Dermis blood vessel endothelial cell (primary cell): ENCODE measurements around the gene SLC34A3. TPM values are rescaled to one million over a fixed set of nuclear protein-coding genes. Genes with fewer than 3 reads are reported as not detected.
"Not testable (repeated sequence)": the region's sequence is repeated elsewhere in the genome, so short reads cannot be mapped to it uniquely, and the experiment has no call there.

Source experiments
- DNase-seq: peaks from one replicate; pipeline ENCODE4 v3.0.0; 2010
- total RNA-seq: library from RNA; depleted of rRNA; stranded (reverse); fragments of >200 nt; gene quantifications from 2 replicates; pipeline ENCODE4 v1.2.3, GENCODE V29; 2014

Gene SLC34A3
- total RNA-seq, 1 donor from 2014 or later, result not detected

- DNase-seq, result no peak
Observed at GRCh38 chr9:137231372-137232039, 805 bp downstream of the SLC34A3 start.

DNA sequence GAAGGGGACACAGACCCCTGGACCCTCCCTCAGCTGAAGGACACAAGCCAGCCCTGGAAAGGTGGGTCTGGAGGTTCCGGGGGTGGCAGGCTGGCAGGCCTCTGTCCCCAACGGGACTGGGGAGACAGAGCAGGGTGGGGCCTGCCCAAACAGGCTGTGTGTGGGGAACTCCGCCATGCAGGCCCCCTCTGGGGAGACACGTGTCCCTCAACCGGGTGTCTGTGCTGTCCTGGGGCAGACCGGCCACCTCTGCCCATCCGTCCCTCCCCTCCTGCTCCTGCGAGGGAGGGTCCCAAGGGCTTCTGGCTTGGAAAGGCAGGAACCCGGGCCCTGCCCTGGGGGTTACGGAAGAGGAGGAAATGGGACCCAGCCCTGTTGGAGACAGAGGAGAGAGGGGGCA, 1.4 kb downstream of the SLC34A3 start:
- no peak for DNase-seq

- no peak for DNase-seq
Observed at GRCh38 chr9:137232510-137232909, 1.8 kb downstream of the SLC34A3 start.

DNA sequence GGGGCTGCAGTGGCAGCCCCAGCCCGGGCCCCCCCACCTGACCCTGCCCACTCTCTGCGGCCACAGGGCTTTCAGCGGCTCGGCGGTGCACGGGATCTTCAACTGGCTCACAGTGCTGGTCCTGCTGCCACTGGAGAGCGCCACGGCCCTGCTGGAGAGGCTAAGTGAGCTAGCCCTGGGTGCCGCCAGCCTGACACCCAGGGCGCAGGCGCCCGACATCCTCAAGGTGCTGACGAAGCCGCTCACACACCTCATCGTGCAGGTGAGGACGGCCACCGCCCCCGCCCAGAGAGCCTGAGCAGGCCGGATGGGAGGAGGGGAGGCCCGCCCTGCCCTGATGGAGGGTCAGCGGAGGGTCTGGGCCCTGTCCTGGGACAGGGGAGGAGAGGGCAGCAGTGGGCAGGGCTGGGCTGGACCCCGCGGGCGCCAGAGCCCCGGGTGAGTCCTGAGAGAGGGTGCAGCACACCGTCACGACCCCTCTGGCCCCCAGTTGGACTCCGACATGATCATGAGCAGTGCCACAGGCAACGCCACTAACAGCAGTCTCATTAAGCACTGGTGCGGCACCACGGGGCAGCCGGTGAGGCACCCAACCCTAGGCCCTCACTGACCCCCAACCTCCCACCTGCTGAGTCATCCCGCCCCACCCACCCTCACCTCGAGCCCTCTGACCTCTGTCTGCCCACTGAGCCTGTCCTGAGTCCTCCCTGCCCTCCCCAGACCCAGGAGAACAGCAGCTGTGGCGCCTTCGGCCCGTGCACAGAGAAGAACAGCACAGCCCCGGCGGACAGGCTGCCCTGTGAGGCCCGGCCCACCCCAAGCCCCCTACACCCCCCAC, 2.7 kb downstream of the SLC34A3 start:
- no peak for DNase-seq

DNA sequence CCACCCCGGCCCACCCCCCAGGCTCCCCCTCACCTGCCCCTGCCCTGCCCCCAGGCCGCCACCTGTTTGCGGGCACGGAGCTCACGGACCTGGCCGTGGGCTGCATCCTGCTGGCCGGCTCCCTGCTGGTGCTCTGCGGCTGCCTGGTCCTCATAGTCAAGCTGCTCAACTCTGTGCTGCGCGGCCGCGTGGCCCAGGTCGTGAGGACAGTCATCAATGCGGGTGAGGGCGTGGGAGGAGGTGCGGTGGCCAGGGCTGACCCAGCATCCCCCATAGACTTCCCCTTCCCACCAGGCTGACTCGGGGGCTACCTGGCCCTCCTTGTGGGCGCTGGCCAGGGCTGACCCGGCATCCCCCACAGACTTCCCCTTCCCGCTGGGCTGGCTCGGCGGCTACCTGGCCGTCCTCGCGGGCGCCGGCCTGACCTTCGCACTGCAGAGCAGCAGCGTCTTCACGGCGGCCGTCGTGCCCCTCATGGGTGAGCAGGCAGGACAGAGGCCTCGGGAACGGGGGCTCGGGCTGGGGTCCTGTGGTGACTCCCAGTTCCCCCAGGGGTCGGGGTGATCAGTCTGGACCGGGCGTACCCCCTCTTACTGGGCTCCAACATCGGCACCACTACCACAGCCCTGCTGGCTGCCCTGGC, 3.5 kb downstream of the SLC34A3 start:
- no peak for DNase-seq

DNA sequence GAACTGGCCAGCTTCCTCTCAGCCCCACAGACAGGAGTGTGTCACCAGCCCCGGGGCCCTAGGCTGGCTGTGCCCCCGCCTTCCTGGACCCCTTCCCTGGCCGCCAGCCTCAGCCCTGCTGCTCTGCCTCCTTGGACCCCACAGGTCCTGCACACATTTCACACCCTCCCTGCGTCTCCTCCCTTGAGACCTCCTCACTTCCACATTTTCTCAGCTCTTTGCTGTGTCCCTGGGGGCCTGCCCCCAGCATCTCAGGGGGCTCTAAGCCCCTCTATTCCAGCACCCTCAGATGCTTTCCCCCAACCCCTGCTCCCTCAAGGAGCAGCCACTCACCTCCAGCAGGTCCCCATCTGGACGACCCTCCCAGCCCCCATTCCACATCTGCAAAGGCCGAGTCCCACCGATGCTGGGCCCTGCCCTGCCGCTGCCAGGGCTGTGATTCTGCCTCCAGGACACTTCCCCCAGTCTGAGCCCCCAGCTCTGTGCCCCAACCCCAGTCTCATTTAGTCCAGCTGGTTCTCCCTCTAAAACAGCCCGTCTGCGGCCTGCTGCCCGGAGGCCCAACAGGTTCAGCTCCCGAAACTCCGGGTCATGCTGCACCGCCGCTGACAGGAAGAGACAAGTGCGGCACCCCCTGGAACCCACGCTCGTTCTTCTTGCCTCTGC, 4.2 kb downstream of the SLC34A3 start:
- no peak for DNase-seq

- no peak for DNase-seq
Observed at GRCh38 chr9:137235424-137236237, 4.9 kb downstream of the SLC34A3 start.

DNA sequence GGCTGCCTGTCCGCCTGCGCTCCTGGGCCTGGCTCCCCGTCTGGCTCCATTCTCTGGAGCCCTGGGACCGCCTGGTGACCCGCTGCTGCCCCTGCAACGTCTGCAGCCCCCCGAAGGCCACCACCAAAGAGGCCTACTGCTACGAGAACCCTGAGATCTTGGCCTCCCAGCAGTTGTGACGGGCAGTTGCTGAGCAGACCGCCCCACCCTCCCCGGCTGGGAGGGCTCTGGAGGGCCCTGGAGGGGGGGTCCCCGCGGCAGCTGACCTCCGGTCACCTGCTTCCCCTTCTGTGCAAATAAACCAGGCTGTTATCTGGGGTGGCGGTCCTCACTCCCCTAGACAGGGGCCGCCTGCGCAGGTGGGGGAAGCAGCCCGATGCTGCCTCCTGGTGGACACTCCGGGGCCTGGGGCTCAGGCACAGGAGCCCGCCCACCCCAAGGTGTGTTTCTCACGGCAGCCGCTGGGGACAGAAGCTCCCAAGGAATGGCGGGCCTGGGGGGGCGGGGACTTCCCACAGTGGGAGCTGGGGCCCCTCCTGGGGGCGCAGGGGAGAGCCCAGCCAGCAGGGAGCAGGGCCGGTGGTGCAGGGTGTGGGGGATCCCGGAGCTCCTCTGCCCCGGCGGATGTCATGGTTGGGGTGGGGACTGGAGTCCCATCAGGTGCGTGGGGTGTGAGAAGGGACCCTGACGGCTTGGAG, 5.7 kb downstream of the SLC34A3 start:
- DNase-seq, result peak; percentile 90

DNA sequence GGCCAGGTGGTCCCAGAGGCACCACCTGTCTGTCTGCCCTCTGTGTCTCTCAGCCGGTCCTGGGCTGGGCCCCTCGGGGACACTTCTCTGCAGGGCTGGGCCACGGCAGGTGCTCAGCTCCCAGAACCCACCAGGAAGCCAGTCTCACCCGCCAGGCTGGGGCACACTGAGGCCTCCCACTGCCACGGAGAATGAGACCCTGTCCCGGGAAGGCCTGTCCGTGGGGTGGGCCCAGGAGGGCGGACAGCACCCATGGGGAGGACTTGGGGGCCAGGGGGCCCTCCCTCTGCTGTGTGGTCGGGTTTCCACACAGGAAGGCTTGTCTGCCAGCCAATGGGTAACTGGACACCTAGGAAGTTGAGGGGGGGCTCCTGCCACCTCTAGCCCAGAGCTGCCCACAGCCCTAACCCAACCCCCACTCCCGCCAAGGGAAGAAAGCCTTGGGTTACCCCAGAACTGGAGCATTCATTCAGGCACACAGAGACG, 6.3 kb downstream of the SLC34A3 start:
- no peak for DNase-seq

GRCh38 chr9:137237759-137238726, 7.3 kb downstream of the SLC34A3 start:
- DNase-seq, result no peak

GRCh38 chr9:137239541-137240200, 9.0 kb downstream of the SLC34A3 start:
- DNase-seq, result not testable (repeated sequence)

- peak; percentile 82 for DNase-seq
Observed at GRCh38 chr9:137240318-137240840, 9.7 kb downstream of the SLC34A3 start.

DNA sequence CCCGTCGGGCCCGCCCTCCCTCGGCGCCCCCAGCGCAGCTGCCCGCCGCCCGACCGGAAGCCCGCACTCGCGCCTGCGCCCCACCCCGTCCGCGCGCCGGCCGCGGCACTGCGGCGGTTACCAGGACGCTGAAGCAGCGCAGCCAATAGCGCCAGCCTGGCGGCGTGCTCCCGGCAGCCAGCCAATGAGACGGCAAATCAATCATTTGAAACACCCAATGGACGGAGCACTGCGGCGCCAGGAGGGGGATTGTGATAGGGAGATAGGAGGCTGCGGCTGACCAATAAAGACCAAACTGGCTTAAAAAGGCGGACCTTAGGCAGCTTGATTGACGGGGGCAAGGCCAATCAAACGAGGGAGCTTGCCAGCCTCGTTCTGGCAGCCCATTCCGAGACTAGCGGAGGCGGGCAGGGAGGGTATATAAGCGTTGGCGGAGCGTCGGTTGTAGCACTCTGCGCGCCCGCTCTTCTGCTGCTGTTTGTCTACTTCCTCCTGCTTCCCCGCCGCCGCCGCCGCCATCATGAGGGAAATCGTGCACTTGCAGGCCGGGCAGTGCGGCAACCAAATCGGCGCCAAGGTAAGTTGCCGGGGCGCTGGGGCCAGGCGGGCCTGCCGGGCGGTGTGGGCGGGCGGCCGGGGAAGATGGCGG, 10.3 kb downstream of the SLC34A3 start, which contains the start of gene TUBB4B:
Gene TUBB4B (plus strand): TSS at position 447 of the 649 bp plus-strand sequence. CDS start 74 bp downstream, at position 521.
- peak; percentile 100 for DNase-seq

- DNase-seq, result peak; percentile 49
Observed at GRCh38 chr9:137241490-137242268, 11.0 kb downstream of the SLC34A3 start.

DNA sequence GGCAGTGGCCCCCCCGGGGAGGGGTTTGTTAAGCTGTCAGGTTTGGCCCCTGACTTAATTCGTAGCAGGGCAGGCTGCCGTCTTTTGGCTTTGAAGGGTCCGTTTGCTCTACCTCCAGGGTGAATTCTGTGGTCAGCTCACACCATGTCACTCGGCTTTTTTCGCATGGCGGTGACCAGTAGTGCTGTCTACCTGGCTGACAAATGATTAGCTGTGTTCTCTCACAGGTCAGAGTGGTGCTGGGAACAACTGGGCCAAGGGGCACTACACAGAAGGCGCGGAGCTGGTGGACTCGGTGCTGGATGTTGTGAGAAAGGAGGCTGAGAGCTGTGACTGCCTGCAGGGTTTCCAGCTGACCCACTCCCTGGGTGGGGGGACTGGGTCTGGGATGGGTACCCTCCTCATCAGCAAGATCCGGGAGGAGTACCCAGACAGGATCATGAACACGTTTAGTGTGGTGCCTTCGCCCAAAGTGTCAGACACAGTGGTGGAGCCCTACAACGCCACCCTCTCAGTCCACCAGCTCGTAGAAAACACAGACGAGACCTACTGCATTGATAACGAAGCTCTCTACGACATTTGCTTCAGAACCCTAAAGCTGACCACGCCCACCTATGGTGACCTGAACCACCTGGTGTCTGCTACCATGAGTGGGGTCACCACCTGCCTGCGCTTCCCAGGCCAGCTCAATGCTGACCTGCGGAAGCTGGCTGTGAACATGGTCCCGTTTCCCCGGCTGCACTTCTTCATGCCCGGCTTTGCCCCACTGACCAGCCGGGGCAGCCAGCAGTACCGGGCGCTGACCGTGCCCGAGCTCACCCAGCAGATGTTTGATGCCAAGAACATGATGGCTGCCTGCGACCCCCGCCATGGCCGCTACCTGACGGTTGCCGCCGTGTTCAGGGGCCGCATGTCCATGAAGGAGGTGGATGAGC, 11.8 kb downstream of the SLC34A3 start:
- no peak for DNase-seq

DNA sequence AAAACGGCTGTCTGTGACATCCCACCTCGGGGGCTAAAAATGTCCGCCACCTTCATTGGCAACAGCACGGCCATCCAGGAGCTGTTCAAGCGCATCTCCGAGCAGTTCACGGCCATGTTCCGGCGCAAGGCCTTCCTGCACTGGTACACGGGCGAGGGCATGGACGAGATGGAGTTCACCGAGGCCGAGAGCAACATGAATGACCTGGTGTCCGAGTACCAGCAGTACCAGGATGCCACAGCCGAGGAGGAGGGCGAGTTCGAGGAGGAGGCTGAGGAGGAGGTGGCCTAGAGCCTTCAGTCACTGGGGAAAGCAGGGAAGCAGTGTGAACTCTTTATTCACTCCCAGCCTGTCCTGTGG, 12.5 kb downstream of the SLC34A3 start:
- DNase-seq, result not testable (repeated sequence)
